ENCODE measurements around the gene GPHN.
"Not testable (repeated sequence)": the region's sequence is repeated elsewhere in the genome, so short reads cannot be mapped to it uniquely, and the experiment has no call there.

The GPHN gene

GRCh38 chr14:66677780-66678179 is 169.8 kb downstream of the GPHN start:
- FAIRE-seq: no peak

DNA sequence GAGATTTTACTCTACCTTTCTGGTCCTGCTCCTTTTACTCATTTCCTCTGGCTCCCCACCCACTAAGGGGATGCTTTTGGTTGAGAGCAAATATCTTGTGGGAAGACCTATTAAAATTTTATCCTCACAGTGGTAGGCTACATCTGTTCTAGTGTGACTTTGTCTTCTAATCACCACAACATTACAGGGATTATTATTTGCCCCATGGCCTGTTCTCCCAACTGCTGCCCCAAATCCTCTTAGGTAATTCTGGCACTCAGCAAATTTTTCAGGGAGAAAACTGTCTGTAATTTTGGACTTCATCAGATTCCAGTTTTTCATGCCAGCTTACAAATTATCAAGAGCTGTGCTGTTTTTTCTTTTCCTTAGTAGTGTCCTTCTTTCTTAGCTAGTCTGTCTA is 172.3 kb downstream of the GPHN start:
- FAIRE-seq: no peak

- no peak for FAIRE-seq
Measured at GRCh38 chr14:66696326-66696725, 188.4 kb downstream of the GPHN start.

- no peak for FAIRE-seq
Measured at GRCh38 chr14:66698503-66698902, 190.6 kb downstream of the GPHN start.

GRCh38 chr14:66701813-66702212 is 193.9 kb downstream of the GPHN start:
- FAIRE-seq: no peak

- FAIRE-seq: no peak
Measured at GRCh38 chr14:66708267-66708666, 200.3 kb downstream of the GPHN start.

GRCh38 chr14:66709291-66709690 is 201.3 kb downstream of the GPHN start:
- no peak for FAIRE-seq

DNA sequence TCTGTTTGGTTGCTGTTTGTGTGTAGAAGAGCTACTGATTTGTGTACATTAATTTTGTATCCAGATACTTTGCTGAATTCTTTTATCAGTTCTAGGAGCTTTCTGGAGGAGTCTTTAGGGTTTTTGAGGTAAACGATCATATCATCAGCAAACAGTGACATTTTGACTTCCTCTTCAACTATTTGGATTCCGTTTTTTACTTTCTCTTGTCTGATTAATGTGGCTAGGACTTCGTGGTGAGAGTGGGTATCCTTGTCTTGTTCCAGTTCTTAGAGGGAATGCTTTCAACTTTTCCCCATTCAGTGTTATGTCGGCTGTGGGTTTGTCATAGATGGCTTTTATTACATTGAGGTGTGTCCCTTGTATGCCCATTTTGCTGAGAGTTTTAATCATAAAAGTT is 206.3 kb downstream of the GPHN start:
- FAIRE-seq: not testable (repeated sequence)

DNA sequence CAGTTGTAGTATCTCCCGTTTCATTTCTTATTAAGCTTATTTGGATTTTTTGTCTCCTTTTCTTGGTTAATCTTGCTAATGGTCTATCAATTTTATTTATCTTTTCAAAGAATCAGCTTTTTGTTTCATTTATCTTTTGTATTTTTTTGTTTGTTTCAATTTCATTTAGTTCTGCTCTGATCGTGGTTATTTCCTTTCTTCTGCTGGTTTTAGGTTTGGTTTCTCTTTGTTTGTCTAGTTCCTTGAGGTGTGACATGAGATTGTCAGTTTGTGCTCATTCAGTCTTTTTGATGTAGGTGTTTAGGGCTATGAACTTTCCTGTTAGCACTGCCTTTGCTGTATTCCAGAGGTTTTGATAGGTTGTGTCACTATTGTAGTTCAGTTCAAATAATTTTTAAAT is 207.4 kb downstream of the GPHN start:
- FAIRE-seq: not testable (repeated sequence)

GRCh38 chr14:66716227-66716626 is 208.3 kb downstream of the GPHN start:
- FAIRE-seq: no peak

- FAIRE-seq: no peak
Measured at GRCh38 chr14:66717561-66718140, 209.7 kb downstream of the GPHN start.

GRCh38 chr14:66724996-66725395 is 217.0 kb downstream of the GPHN start:
- FAIRE-seq: no peak

DNA sequence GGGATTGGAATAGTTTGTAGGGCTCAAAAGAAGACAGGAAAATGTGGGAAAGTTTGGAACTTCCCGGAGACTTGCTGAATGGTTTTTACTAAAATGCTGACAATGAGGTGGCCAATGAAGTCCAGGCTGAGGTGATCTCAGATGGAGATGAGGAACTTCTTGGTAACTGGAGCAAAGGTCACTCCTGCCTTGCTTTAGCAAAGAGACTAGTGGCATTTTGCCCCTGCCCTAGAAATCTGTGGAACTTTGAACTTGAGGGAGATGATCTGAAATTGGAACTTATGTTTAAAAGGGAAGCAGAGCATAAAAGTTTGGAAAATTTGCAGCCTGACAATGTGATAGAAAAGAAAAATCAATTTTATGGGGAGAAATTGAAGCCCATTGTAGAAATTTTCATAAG is 223.4 kb downstream of the GPHN start:
- not testable (repeated sequence) for FAIRE-seq

GRCh38 chr14:66735853-66736252 is 227.9 kb downstream of the GPHN start:
- FAIRE-seq: no peak

- no peak for FAIRE-seq
Measured at GRCh38 chr14:66739826-66740225, 231.9 kb downstream of the GPHN start.

DNA sequence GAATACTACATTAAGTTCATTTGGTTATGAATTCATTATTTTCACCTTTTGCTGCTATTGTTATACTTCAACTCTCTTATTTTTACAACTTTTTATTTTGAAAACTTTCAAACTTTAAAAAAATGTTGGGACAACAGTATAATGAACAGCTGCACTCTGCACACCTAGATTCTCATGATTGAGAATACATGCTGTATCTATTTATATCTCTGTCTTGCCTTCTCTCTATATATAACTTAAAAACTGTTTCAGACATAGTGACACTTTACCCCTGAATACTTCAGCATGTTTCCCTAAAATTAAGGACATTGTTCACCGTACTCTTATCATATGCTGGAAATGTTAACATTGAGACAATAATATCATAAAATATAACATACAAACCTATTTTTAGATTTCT is 237.1 kb downstream of the GPHN start:
- FAIRE-seq: no peak

- no peak for FAIRE-seq
Measured at GRCh38 chr14:66746316-66747006, 238.5 kb downstream of the GPHN start.

DNA sequence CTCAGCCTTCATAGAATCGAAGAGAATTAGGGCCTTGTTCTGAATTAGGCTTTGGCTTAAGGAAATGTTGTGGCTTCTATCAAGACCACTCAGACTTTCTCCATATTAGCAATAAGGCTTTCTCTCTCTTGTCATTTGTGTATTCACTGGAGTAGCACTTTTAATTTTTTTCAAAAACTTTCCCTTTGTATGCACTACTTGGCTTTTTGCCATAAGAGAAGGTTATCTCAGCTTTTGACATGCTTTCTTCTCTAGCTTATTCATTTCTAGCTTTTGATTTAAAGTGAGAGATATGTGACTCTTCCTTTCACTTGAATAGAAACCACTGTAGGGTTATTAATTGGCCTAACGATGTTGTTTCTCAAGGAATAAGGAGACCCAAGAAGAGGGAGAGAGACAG is 244.2 kb downstream of the GPHN start:
- FAIRE-seq: no peak

DNA sequence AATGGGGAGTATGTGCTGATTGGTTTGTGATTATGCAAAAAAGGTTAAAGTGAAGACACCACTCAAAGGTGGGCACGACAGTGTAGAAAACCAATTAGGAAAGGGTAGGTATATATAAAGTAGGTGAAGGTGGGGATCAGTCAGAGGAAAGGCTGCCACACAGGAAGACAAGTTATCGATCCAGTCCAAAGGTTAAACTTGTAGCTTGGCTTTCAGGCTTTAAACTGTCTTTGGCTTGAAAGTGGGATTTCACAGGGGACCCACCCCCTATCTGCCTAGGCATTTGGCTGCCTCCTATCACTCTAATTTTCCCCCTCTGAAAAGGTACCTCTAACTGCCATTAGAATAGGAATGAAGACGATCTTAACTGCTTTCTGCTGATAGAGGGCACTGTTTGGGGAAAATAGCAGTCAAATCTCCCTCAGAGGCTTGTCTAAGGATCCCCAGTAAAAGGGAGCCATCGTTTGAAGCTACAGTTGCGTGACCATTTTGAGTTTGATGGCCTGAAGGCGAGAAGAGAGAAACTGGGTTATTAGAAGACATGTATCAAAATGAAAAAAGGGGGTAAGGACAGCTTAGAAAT is 250.2 kb downstream of the GPHN start:
- FAIRE-seq: no peak

GRCh38 chr14:66772146-66772545 is 264.2 kb downstream of the GPHN start:
- FAIRE-seq: no peak

GRCh38 chr14:66782853-66783252 is 274.9 kb downstream of the GPHN start:
- FAIRE-seq: no peak

DNA sequence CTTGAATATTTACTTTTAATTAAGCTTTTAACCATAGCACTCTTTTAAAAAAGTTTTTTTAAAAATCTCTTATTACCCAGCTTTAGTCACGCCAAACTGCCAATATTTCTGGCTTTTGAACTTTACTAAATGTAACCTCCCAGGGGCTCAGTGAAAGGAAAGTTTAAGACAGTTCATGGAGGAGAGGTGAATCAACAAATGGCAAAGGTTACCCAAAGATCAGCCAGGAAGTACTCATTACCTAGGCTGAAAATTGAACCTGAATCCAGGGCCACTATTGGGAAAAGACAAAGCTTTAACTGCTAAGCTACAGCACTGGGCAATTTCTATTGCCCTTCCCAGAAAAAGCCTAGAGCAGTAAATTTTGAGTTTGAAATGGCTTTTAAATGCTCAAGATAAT is 282.2 kb downstream of the GPHN start:
- no peak for FAIRE-seq

DNA sequence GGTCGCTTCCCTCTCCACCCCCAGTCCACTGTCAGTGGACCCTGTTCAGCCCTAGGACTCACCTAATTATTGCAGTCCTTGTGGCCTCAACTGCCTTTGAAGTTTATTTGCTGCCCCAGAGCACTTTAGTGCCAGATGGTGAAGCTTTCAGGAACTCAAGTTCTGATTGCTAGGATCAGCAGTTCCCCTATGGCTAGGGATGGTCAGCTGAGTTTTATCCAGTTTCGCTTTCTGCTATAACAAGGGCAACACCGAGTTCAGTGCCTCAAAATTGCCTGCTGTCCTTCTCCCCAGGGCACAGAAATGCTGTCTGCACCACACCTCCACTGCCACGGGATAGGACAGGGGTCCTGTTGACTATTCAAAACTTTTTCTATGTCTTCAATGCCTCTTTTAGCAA is 295.0 kb downstream of the GPHN start:
- no peak for FAIRE-seq

- FAIRE-seq: no peak
Measured at GRCh38 chr14:66804141-66804540, 296.2 kb downstream of the GPHN start.

GRCh38 chr14:66813636-66814035 is 305.7 kb downstream of the GPHN start:
- FAIRE-seq: no peak
